ENCODE results near the gene NEDD9. TPM values are rescaled to one million over a fixed set of nuclear protein-coding genes. Genes with fewer than 3 reads are reported as not detected.
A peak's percentile ranks its signal among the peaks of the same experiment; 100 is the strongest.

Gene NEDD9
- total RNA-seq, 1 donor from 2014 or later: 23.2 TPM

DNA sequence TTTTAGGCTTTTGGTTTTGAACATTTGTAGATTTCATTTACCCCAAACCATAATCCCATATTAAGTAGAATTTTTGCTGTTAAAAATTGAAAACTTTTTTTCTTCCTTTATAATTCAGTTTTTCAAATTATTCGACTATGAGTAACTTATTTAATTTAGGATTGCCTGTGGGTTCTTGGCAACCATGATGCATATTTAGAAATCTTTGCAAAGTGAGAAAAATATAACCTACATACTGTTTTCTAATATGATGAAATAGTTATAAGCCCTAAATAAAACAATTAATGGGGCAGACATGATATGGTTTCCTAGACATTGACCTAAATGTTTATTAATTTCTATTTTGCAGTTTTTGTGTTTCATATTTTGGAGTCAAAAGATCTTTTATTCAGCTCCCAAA, 23.6 kb downstream of the NEDD9 start:
- no peak for DNase-seq (ENCODE audit: low spot score)
- TF ChIP-seq, protein P1, sequence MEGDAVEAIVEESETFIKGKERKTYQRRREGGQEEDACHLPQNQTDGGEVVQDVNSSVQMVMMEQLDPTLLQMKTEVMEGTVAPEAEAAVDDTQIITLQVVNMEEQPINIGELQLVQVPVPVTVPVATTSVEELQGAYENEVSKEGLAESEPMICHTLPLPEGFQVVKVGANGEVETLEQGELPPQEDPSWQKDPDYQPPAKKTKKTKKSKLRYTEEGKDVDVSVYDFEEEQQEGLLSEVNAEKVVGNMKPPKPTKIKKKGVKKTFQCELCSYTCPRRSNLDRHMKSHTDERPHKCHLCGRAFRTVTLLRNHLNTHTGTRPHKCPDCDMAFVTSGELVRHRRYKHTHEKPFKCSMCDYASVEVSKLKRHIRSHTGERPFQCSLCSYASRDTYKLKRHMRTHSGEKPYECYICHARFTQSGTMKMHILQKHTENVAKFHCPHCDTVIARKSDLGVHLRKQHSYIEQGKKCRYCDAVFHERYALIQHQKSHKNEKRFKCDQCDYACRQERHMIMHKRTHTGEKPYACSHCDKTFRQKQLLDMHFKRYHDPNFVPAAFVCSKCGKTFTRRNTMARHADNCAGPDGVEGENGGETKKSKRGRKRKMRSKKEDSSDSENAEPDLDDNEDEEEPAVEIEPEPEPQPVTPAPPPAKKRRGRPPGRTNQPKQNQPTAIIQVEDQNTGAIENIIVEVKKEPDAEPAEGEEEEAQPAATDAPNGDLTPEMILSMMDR (IDR thresholded peaks at IDR 0.05): no peak
- no peaks in the 10 kb centered on the region for H3K27me3 Mint-ChIP-seq (ENCODE audit: low read depth)
- no peaks in the 10 kb centered on the region for H3K9me3 Mint-ChIP-seq (ENCODE audit: low read depth)
- H3K27ac Mint-ChIP-seq (ENCODE audit: unreplicated experiment): peak overlapping the region; percentile 96
- H3K36me3 Mint-ChIP-seq (ENCODE audit: low read depth): peaks cover 14% of the 10 kb centered on the region
- H3K4me3 Mint-ChIP-seq (ENCODE audit: unreplicated experiment): no peak overlapping the region
- peaks cover 93% of the 10 kb centered on the region for H3K4me1 Mint-ChIP-seq (ENCODE audit: low read depth)

DNA sequence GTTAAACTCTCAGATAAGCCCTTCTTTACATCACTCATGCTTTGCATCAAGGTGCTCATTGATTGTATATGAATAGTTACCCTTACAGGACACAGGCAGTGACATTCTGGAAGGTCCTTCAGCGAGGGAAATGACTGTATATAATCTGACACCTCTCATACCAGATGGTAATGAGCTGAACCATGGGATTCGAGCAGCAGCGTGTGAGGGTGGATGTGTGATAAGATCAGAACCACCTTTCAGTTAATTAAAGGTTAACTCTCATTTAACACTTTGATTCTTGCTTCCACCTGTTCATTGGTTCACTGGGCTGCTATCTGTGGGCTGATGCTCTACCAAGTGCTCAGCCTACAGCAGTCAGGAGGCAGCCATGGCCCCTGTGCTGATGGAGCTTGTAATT, 24.2 kb downstream of the NEDD9 start:
- Mint-ChIP-seq H3K27me3 (ENCODE audit: low read depth) (no peaks in the 10 kb centered on the region), H3K4me3 (ENCODE audit: unreplicated experiment) (no peak overlapping the region), H3K36me3 (ENCODE audit: low read depth) (peaks cover 17% of the 10 kb centered on the region), H3K9me3 (ENCODE audit: low read depth) (no peaks in the 10 kb centered on the region), H3K27ac (ENCODE audit: unreplicated experiment) (peak overlapping the region; percentile 96), H3K4me1 (ENCODE audit: low read depth) (peaks cover 93% of the 10 kb centered on the region)
- TF ChIP-seq, protein P1 (IDR thresholded peaks at IDR 0.05): no peak
- DNase-seq (ENCODE audit: low spot score): no peak

DNA sequence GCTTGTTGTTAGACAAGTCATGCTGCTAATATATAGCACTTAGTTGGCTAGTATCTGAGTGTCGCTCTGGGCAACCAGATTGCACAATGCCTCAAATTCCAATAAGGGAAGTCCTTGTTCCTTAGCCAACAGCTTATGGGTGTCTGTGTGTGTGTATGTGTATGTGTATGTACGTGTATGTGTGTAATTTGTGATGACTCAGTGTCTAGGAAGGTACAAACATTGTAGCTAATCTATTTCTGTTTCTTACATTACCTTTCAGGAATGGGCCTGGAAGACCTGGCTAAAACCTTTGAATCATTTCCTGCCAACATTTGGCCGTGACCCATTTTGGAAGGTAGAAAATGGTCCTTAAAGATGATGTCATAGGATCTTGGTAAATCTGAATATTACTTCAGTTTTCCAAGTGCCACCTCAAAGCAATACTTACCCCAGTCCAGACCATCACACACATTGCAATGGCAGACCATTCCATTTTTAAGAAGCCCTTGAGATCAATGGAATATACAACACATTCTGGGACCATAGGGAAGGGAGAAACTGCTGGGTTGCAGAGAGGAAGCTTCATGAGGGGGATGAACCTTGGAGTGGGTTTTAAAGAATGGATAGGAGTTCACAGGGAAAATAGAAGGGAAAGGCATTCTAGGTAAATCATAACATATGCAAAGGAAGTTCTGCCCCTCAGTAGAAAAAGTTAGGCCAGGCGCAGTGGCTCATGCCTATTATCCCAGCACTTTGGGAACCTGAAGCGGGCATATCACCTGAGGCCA, 25.1 kb downstream of the NEDD9 start:
- H3K27ac Mint-ChIP-seq (ENCODE audit: unreplicated experiment): peak overlapping the region; percentile 96
- TF ChIP-seq, protein P1 (IDR thresholded peaks at IDR 0.05): no peak
- peaks cover 93% of the 10 kb centered on the region for H3K4me1 Mint-ChIP-seq (ENCODE audit: low read depth)
- no peaks in the 10 kb centered on the region for H3K9me3 Mint-ChIP-seq (ENCODE audit: low read depth)
- no peak for DNase-seq (ENCODE audit: low spot score)
- peaks cover 17% of the 10 kb centered on the region for H3K36me3 Mint-ChIP-seq (ENCODE audit: low read depth)
- no peaks in the 10 kb centered on the region for H3K27me3 Mint-ChIP-seq (ENCODE audit: low read depth)
- H3K4me3 Mint-ChIP-seq (ENCODE audit: unreplicated experiment): peak overlapping the region; percentile 13

DNA sequence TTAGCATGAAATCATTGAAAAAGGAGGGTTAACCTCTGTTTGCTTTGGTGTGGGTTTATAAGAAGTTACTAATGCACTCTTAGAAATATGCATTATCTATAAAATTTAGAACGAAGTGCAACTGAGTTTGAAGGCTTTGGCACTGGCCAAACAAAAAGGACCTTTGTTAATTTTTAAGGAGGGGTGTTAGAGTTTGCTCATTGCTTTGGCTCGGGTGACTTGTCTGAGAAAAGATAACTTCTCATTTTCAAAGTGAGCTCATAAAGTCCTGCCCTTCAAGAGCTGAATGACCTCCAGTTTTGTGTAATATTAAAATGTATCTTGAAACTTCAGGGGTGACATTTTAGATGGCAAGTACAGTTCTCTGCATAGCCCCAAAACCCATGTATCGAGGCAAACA, 25.9 kb downstream of the NEDD9 start:
- TF ChIP-seq, protein P1 (IDR thresholded peaks at IDR 0.05): no peak
- Mint-ChIP-seq H3K4me3 (ENCODE audit: unreplicated experiment) (peak overlapping the region; percentile 13), H3K9me3 (ENCODE audit: low read depth) (no peaks in the 10 kb centered on the region), H3K27ac (ENCODE audit: unreplicated experiment) (peak overlapping the region; percentile 96), H3K36me3 (ENCODE audit: low read depth) (peaks cover 17% of the 10 kb centered on the region), H3K4me1 (ENCODE audit: low read depth) (peaks cover 92% of the 10 kb centered on the region), H3K27me3 (ENCODE audit: low read depth) (no peaks in the 10 kb centered on the region)
- DNase-seq (ENCODE audit: low spot score): no peak

DNA sequence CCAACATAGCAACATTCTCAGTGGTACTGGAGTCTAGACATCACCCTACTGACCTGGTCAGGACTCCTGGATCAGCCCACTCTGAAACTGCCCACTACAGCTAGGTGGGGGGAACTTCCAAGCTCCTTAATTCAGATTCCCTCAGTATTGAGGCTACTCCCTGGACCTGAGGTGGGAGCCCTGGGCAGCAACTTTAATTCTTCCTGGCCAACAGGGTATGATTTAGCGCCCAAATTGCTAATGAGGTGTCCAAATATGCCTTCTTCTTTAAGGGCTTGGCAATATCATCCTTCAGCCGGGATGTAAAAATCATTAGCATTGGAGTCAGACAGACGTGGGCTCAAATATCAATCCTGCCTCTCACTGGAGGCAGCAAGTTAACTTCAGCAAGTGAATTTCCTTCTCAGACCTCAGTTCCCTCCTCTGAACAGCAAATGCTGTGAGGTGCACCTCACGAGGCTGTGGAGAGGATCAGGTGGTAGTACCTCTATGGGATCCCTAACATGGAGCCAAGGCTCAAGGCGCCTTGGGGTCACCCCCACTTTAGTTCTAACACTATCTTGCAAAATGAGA, 27.6 kb downstream of the NEDD9 start:
- H3K4me1 Mint-ChIP-seq (ENCODE audit: low read depth): peaks cover 90% of the 10 kb centered on the region
- TF ChIP-seq, protein P1 (IDR thresholded peaks at IDR 0.05): no peak
- H3K27me3 Mint-ChIP-seq (ENCODE audit: low read depth): no peaks in the 10 kb centered on the region
- H3K4me3 Mint-ChIP-seq (ENCODE audit: unreplicated experiment): no peak overlapping the region
- no peaks in the 10 kb centered on the region for H3K9me3 Mint-ChIP-seq (ENCODE audit: low read depth)
- DNase-seq (ENCODE audit: low spot score): no peak
- H3K36me3 Mint-ChIP-seq (ENCODE audit: low read depth): peaks cover 22% of the 10 kb centered on the region
- no peak overlapping the region for H3K27ac Mint-ChIP-seq (ENCODE audit: unreplicated experiment)

Data from chondrocyte (in vitro differentiated cells).